Measurements from ENCODE around the gene METAP1D. TPM values are rescaled to one million over a fixed set of nuclear protein-coding genes. Genes with fewer than 3 reads are reported as not detected.

METAP1D gene
- total RNA-seq, 1 experiment from 2014 or later = 15.8 TPM

DNA sequence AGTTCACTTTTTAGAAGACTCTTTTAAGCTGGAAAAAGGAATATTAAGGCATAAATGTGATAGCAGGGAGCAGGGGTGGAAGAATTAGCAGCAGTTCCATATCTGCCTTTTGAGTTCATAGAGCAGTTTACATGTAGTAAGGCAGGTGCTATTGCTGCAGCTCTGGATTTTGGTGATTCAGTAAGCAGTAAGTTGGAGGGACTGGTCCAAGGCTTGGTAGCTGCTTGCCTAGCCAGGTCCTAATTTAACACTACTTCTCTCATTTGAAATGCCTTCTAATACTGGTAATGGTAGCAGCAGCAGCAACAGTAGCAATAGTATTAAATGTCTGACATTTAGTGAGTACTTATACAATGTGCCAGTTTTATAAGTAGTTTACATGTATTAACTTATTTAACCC, 47.5 kb upstream of the METAP1D start:
- POLR2A ChIA-PET = no interaction called here
- RAD21 ChIA-PET (ENCODE audit: low non-redundant PET in 1 of 2, low total read pairs in 2 of 2, uncharacterized antibody in 2 of 2, unreplicated experiment in 2 of 2) = no interaction called here
- Histone ChIP-seq H3K4me3 (replicated peaks in 1 of 2; ENCODE audit: low read depth in 1 of 2, low read length in 2 of 2) (no peak overlapping the region), H3K9ac (ENCODE audit: low read length) (no peak overlapping the region), H4K20me1 (ENCODE audit: insufficient read depth) (no peaks in the 10 kb centered on the region), H3K9me3 (ENCODE audit: control insufficient read depth in 1 of 2, insufficient read depth in 1 of 2, low read depth in 1 of 2, low read length in 2 of 2) (no peaks in the 10 kb centered on the region), H3K36me3 (ENCODE audit: control insufficient read depth in 1 of 2, insufficient read depth in 2 of 2, low read length in 2 of 2) (no peaks in the 10 kb centered on the region), H3K79me2 (ENCODE audit: insufficient read depth, low read length) (peaks cover 28% of the 10 kb centered on the region), H2AFZ (ENCODE audit: low read depth, low read length, poor library complexity, severe bottlenecking) (no peak overlapping the region), H3K27ac (ENCODE audit: low read depth, low read length) (no peak overlapping the region), H3K4me1 (ENCODE audit: control insufficient read depth in 1 of 2, insufficient read depth in 2 of 2, low read length in 2 of 2) (peaks cover 6 to 15% of the 10 kb centered on the region in 2 experiments), H3K27me3 (ENCODE audit: insufficient read depth, low read length) (no peaks in the 10 kb centered on the region), H3K9me2 (ENCODE audit: insufficient read depth) (no peaks in the 10 kb centered on the region), H3K4me2 (ENCODE audit: low read length) (no peak overlapping the region)
- no peak for DNase-seq (ENCODE audit: low read depth, low spot score)
- TF ChIP-seq EGR1 (IDR thresholded peaks at IDR 0.05; ENCODE audit: low read depth) (no peak), YY1 (IDR thresholded peaks at IDR 0.05; ENCODE audit: extremely low read depth, insufficient replicate concordance, low read depth, low read length) (no peak), ELF1 (IDR thresholded peaks at IDR 0.05; ENCODE audit: borderline replicate concordance, low read depth) (no peak), EZH2 (IDR thresholded peaks at IDR 0.05) (no peak), CEBPB (IDR thresholded peaks at IDR 0.05; ENCODE audit: low read depth) (no peak), SIN3A (IDR thresholded peaks at IDR 0.05; ENCODE audit: low read depth) (no peak), SP1 (IDR thresholded peaks at IDR 0.05; ENCODE audit: low read depth) (no peak), CBX3 (IDR thresholded peaks at IDR 0.05; ENCODE audit: low read depth) (no peak), ZFX (IDR thresholded peaks at IDR 0.05) (no peak), EZH2phosphoT487 (IDR thresholded peaks at IDR 0.05; ENCODE audit: borderline replicate concordance) (no peak), POLR2AphosphoS5 (IDR thresholded peaks at IDR 0.05; ENCODE audit: low read depth, low read length) (no peak), POLR2A (IDR thresholded peaks at IDR 0.05; ENCODE audit: borderline replicate concordance, extremely low read depth, insufficient read depth, insufficient read length) (no peak), SRF (IDR thresholded peaks at IDR 0.05; ENCODE audit: low read depth) (no peak)
- TF ChIP-seq, protein P1, sequence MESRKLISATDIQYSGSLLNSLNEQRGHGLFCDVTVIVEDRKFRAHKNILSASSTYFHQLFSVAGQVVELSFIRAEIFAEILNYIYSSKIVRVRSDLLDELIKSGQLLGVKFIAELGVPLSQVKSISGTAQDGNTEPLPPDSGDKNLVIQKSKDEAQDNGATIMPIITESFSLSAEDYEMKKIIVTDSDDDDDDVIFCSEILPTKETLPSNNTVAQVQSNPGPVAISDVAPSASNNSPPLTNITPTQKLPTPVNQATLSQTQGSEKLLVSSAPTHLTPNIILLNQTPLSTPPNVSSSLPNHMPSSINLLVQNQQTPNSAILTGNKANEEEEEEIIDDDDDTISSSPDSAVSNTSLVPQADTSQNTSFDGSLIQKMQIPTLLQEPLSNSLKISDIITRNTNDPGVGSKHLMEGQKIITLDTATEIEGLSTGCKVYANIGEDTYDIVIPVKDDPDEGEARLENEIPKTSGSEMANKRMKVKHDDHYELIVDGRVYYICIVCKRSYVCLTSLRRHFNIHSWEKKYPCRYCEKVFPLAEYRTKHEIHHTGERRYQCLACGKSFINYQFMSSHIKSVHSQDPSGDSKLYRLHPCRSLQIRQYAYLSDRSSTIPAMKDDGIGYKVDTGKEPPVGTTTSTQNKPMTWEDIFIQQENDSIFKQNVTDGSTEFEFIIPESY (IDR thresholded peaks at IDR 0.05; ENCODE audit: extremely low read depth, insufficient replicate concordance, low read length) = no peak
- TF ChIP-seq, protein P2, sequence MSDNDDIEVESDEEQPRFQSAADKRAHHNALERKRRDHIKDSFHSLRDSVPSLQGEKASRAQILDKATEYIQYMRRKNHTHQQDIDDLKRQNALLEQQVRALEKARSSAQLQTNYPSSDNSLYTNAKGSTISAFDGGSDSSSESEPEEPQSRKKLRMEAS (IDR thresholded peaks at IDR 0.05) = no peak
- TF ChIP-seq, protein P3, sequence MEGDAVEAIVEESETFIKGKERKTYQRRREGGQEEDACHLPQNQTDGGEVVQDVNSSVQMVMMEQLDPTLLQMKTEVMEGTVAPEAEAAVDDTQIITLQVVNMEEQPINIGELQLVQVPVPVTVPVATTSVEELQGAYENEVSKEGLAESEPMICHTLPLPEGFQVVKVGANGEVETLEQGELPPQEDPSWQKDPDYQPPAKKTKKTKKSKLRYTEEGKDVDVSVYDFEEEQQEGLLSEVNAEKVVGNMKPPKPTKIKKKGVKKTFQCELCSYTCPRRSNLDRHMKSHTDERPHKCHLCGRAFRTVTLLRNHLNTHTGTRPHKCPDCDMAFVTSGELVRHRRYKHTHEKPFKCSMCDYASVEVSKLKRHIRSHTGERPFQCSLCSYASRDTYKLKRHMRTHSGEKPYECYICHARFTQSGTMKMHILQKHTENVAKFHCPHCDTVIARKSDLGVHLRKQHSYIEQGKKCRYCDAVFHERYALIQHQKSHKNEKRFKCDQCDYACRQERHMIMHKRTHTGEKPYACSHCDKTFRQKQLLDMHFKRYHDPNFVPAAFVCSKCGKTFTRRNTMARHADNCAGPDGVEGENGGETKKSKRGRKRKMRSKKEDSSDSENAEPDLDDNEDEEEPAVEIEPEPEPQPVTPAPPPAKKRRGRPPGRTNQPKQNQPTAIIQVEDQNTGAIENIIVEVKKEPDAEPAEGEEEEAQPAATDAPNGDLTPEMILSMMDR (IDR thresholded peaks at IDR 0.05 in 2 of 3, conservative IDR thresholded peaks at IDR 0.05 in 1 of 3; ENCODE audit: borderline replicate concordance in 1 of 3, insufficient read depth in 1 of 3, low read depth in 2 of 3, low read length in 2 of 3) = no peak
- TF ChIP-seq, protein P4, sequence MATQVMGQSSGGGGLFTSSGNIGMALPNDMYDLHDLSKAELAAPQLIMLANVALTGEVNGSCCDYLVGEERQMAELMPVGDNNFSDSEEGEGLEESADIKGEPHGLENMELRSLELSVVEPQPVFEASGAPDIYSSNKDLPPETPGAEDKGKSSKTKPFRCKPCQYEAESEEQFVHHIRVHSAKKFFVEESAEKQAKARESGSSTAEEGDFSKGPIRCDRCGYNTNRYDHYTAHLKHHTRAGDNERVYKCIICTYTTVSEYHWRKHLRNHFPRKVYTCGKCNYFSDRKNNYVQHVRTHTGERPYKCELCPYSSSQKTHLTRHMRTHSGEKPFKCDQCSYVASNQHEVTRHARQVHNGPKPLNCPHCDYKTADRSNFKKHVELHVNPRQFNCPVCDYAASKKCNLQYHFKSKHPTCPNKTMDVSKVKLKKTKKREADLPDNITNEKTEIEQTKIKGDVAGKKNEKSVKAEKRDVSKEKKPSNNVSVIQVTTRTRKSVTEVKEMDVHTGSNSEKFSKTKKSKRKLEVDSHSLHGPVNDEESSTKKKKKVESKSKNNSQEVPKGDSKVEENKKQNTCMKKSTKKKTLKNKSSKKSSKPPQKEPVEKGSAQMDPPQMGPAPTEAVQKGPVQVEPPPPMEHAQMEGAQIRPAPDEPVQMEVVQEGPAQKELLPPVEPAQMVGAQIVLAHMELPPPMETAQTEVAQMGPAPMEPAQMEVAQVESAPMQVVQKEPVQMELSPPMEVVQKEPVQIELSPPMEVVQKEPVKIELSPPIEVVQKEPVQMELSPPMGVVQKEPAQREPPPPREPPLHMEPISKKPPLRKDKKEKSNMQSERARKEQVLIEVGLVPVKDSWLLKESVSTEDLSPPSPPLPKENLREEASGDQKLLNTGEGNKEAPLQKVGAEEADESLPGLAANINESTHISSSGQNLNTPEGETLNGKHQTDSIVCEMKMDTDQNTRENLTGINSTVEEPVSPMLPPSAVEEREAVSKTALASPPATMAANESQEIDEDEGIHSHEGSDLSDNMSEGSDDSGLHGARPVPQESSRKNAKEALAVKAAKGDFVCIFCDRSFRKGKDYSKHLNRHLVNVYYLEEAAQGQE (IDR thresholded peaks at IDR 0.05; ENCODE audit: low read depth) = no peak
- CTCF ChIA-PET = no interaction called here
- no peak for ATAC-seq
- BruUV-seq (replicated peaks) = no TSS peak
- intact Hi-C loops (cut with micrococcal nuclease) = no loop called here

Measured in HCT116 (cell line).